RPMI7951 (cell line): ENCODE data around the gene TRDMT1. TPM values are rescaled to one million over a fixed set of nuclear protein-coding genes. Genes with fewer than 3 reads are reported as not detected.

Source experiments
- DNase-seq: peaks from one replicate; pipeline ENCODE4 v3.0.0-alpha.2; 2012; ENCODE audit warnings: low read depth
- total RNA-seq: library from RNA; depleted of rRNA; stranded (reverse); fragments of >200 nt; shearing (Covaris generic); gene quantifications from 2 replicates; pipeline ENCODE4 v1.2.3, GENCODE V29; 2014

The TRDMT1 gene
- total RNA-seq, 1 experiment from 2014 or later: 18.1 TPM

GRCh38 chr10:17175551-17175950 is 25.9 kb downstream of the TRDMT1 start:
- peak; percentile 64 for DNase-seq

DNA sequence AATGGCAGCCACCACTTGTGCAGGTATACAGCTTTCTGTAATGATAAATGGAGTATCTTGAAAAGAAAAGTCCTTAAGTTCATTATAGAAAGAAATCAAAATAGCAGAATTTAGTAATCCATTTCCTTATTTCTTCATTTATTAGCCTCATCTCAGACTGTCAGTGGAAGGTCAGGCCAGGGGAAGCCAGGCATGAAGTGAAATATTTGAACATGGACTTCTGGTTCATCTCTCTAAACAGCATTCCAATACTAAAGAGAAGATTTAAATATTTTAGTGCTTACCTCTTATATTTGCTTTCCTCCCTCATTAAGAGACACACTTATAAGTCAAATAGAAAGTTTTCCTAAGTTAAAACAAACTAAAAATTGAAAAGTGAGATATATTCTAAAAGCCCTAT is 26.8 kb downstream of the TRDMT1 start:
- no peak for DNase-seq

- DNase-seq: no peak
These were observed 30.3 kb downstream of the TRDMT1 start for GRCh38 chr10:17171141-17171641.

DNA sequence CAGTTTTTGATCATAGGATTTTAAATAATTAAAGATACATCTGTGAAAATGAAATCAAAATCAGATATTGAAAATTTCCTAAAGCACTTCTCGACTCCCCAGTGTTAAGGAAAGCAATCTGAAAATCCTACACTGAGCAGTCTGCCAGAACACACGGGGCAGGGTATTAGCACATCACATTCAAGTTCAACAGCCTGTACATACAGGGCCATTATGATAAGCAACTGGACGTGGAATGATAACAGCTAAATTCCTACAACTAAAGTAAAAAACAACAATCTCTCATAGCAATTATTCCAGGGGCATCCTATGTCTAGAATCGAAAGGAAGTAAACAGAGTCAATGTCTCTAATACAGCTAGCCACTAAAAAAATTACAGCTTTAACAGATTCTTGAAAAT is 31.7 kb downstream of the TRDMT1 start:
- DNase-seq: no peak

DNA sequence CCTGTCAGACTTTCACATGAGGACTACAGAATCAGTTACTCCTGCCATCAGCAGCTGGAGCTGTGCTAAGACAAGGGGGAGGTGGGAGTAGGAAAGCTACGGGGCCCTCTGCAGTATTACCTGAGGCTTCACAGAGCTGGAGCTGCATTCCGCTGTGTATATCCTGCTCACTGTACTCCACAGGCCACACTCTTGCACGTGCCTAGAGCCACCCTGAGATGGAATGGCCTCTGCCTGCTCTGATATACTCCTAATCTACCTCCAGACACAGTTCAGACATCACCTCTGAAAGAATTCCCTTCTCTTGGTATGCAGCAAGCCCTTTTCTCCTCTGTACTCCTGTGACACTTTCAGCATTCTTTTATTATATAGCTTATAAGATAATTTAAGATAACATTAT is 34.8 kb downstream of the TRDMT1 start:
- no peak for DNase-seq

GRCh38 chr10:17162828-17163227 is 38.6 kb downstream of the TRDMT1 start:
- no peak for DNase-seq

DNA sequence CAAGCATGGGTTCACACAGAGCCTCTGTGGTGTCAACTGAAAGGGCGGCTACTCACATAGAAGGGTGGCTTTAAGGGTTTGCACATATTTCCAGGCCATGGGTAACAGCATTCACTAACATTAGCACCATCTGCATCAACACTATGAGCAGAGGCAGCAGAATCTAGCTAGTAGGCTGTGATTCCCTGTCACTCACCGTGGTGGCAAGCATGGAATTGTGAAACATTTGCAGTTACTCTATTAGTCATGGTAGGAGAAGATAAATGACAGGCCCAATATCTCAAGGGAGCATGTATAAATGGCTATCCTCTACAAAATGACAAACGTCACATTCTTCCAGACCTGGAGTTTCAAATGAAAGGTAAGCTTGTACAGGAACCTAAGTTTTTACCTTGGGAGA is 39.7 kb downstream of the TRDMT1 start:
- no peak for DNase-seq

GRCh38 chr10:17157024-17157423 is 44.4 kb downstream of the TRDMT1 start:
- no peak for DNase-seq

DNA sequence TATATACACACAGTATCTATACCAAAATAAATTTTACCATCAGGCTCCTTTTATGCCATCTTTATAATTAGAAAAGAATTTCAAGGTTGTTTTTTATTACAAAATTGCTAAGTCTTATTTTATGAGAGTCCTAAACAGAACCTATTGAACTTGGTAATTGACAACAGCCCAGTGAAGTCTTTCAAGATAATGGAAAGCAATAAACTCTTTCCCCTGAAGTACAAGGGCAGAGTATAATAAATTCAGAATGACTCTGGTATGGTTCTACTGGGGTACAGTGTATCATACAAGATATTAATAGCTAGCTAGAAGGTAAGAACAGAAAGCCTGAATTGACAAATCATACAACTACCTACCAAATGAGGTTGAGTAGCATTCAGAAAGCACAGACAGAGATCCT is 45.6 kb downstream of the TRDMT1 start:
- no peak for DNase-seq

GRCh38 chr10:17154116-17154515 is 47.4 kb downstream of the TRDMT1 start:
- no peak for DNase-seq

DNA sequence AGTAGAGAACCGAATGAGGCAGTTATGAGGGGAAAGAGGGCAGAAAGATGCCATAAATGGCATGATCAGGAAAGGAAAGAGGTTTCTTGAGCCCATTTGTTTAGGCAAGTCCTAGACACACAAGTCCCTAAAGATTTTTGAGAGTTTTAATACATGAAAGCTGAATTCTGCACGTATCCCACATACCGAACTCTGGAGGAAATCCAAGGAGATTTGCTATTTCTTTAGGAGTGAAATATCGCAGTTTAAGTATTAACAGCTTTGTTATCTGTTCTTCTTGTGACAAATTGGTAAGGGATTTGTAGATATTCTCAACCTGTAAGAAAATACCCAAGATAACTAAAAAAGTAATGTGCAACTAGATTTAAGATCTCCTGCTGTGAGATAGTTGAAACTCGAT is 48.2 kb downstream of the TRDMT1 start:
- no peak for DNase-seq

DNA sequence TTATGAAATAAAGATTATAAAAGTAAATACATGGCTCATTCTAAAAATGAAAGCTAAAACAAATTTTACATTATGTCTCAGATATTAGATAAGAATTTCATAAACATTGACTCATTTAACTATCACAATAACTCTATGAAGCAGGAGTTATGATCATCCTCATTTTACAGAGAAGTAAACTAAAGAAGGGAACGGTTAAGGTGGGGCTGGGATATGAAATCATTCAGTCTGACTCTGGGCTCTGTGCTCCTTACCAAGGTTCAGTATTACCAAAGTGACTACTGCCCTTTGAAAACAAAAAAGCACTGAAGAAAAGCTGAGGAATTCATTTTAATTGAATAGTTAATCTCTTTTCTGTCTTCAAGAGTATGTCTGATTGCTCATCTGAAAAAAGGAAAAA is 49.8 kb downstream of the TRDMT1 start:
- DNase-seq: no peak

DNA sequence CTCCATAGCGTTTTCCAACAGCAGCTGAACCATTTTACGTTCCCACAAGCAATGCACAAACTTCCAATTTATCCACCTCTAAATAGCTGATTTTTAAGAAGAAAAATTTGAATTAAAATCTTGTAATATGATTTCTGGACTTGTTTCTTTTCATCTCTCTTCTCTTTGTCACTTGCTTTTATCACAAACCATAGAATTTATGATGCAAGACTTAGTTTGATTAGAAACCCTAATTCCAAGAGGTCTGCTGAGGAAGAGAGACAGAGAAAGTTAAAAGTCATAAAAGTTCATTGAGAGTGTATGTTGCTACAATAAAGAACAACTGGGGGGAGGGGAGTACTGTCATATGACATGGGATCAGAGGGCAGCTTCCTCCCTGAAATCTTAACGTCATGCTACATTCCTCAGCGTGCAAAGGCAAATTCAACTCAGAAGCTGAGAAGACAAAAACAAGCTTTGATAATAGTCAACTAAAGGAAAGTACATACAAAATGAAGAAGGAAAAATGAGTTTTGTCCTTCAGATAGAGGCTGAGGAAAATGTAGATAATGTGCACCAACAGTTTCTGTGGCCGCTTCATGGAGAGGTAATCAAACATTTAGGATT is 53.5 kb downstream of the TRDMT1 start:
- peak; percentile 70 for DNase-seq

DNA sequence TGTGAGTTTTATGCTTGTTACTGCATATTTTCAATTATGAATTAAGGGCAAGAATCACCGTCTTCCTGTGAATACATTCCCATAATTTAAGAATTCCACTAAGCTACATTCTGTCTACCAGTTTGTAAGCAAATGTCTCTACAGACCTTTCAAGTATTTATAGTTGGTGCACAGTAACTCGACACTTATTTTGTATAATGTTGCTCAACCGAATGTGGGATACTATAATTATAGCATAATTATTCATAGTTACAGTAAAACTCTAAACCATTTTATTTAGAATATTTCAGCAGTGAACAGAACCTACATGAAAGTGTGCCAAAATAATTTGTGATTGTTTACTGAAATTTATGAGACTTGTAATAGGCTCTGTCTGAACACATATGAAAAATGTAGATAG is 54.6 kb downstream of the TRDMT1 start:
- DNase-seq: no peak

DNA sequence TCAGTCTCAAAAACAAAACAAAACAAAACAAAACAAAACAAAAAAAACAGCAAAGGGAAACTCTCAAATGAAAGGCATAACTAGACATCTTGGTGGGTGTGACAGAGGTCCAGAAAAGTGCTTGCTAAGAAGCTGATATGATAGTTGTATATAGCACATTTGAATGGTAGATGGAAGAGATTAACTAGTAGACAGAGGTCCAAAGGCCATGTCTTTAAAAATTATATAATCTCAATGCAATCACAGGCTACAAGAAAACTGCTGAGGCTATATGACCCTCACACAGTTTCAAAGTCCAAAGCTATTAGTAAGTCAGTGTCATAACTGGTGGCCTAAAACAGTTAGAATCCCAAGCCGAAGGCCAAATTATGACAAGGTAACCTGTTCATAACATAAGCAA is 56.2 kb downstream of the TRDMT1 start:
- no peak for DNase-seq

- DNase-seq: peak; percentile 62
These were observed 56.7 kb downstream of the TRDMT1 start for GRCh38 chr10:17144757-17145156.

DNA sequence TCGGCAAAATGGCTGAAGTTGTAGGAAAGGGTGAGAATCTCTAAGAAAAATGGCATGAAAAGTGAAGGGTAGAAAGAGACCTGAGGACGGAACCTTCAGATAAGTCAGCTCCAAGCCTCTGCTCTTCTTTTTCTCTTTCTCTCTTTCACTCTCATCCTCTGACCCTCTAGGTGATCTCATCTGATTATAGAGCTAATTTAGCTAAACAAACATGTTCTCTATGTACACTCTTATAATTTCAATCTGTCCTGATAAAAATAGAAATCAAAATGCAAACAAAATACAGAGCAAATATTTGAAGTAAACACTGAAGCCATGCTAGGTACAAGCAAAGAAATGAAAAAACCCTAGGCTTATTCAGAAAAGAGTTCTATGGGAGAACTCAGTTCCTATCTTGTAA is 57.4 kb downstream of the TRDMT1 start:
- no peak for DNase-seq

DNA sequence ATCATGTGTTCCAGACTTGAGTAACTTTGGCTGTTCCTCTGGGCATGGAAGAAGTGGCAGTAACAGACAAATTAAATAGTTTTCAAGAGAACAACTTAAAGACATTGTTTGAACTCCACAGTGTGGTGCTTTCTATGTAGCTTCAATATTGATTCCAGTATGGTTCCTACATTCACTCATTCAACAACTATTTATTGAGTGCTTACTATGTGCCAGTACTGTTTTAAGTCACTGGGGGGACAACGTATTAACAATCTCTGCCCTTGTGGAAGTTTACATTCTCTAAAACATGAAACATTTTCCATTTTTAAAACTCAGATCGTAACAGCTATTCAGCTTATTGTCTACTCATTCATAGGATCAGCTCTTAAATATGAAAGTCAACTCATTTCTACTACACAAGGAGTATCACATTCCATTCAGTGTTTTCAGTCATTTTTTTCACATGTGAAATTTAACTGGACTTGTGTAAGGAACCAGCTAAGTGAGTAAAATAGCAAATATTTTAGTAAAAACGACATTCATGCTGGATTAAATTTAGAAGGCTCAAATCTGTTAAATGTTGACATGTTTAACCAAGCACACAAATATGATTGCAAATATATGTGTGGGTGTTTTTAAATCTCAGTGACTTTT is 58.3 kb downstream of the TRDMT1 start:
- no peak for DNase-seq

DNA sequence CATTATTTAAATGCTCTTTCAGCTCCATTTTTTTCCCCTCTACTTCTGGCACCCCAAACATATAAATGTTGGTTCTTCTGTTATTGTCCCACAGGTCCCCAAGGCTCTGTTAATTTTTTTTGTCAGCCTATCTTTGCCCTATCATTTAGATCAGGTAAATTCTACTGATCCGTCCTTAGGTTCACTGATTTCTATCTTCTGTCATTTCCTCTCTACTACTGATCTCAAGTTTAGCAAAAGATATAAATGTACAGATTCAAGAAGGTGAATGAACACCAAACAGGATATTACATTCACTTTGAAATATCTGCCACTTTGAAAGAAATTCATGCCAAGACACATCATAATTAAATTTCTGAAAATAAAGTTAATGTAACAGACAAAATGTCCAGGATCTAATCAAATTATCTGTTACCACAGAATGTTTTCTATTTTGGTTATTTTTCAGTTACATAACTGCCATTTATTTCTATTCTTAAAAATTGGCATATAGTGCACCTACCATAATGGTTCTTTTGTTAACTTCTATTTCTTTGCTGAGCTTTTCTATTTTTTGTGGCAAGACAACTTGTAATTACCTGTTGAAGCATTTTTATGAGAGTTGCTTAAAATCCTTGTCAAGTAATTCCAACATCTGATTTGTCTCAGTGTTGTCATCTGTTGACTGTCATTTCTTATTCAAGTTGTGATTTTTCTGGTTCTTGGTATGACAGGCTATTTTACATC is 59.8 kb downstream of the TRDMT1 start:
- no peak for DNase-seq

- no peak for DNase-seq
These were observed 61.1 kb downstream of the TRDMT1 start for GRCh38 chr10:17140386-17140761.

DNA sequence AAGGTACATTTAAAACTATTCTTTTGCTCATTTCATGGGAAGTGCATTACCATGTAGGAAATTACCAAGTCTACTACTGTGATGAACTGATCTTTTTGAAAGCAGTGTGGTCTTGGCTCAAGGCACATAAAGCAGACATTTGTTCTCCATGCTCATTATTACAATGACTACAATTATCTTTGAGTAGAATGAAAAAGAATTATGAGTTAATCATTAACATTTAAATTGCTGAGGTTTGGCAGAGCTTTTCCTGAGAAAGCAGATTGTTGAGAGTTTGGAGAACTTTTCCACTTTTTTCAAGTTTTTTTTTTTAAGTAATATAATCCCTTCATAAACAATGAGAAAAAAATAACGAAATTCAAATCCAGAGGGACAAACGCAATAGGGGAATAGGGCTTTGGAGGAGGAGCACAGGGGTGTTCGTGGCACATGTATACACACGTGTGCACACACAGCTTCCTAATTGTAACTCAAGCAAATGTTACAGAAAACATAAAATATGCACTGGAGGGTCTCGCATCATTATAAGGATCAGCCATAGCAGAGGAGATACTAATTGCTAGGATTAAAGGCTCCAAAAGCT is 62.9 kb downstream of the TRDMT1 start:
- peak; percentile 13 for DNase-seq

- DNase-seq: no peak
These were observed 66.7 kb downstream of the TRDMT1 start for GRCh38 chr10:17134737-17135260.

- no peak for DNase-seq
These were observed 67.2 kb downstream of the TRDMT1 start for GRCh38 chr10:17134282-17134681.
